Right cardiac atrium (tissue), 5 donors: ENCODE measurements around the gene NFASC. TPM values are rescaled to one million over a fixed set of nuclear protein-coding genes. Genes with fewer than 3 reads are reported as not detected.

ENCODE experiments used
- ATAC-seq, 2 donors: fragments of 200-7000 bp; cut with Tn5 transposase; one replicate each; pipeline versions ENCODE4 v1.8.0 to v1.9.1; 2020; ENCODE audit warnings: moderate library complexity in 2 of 2, mild to moderate bottlenecking in 1 of 2
- DNase-seq, 3 donors: peaks; one replicate each; pipeline ENCODE4 v3.0.0-alpha.2; 2020
- H3K27ac ChIP-seq: one replicate; pipeline ENCODE4 v1.5.1; 2013; ENCODE audit warnings: mild to moderate bottlenecking, low read length, control low read depth, moderate library complexity
- H3K27me3 ChIP-seq: one replicate; pipeline ENCODE4 v1.6.1; 2013; ENCODE audit not compliant: control insufficient read depth, insufficient read depth
- H3K4me1 ChIP-seq: one replicate; pipeline ENCODE4 v1.6.1; 2013; ENCODE audit warnings: low read length; ENCODE audit not compliant: control insufficient read depth, insufficient read depth
- H3K4me3 ChIP-seq: one replicate; pipeline ENCODE4 v1.5.1; 2013; ENCODE audit warnings: low read length, control low read depth
- H3K9me3 ChIP-seq: one replicate; pipeline ENCODE4 v1.6.1; 2013; ENCODE audit warnings: low read length; ENCODE audit not compliant: control insufficient read depth
- WGBS: extraction: QIAGEN DNeasy Blood & Tissue Kit; methylation state at CpG from one replicate; pipeline ENCODE4 v1.1.7; 2013; 5-methylcytosine and 5-hydroxymethylcytosine counted together
- intact Hi-C, 4 donors: fragments of 100-400 bp; cut with DNase I; formaldehyde crosslinking; loops; one replicate each; pipeline versions ENCODE4 v1.11.0 to v1.14.0; 2022 to 2023
- polyA plus RNA-seq: library from polyadenylated mRNA; stranded (reverse); fragments of 200-250 nt; gene quantifications from one replicate; pipeline ENCODE4 v1.2.3, GENCODE V29; 2013
- total RNA-seq, 4 donors: library from RNA; stranded (reverse); fragmentation: NEBNext Ultra II Directional; extraction: Animal tissue kit (Norgen Biotek cat#: 25700); gene quantifications; one replicate each; pipeline ENCODE4 v1.2.1, GENCODE V29; 2021
- donor health status: healthy with polysubstance abuse.
- donor health status: DM: no; HTN: yes; CAD: no.
- donor health status: DM: no; HTN: no; CAD: no.
- donor health status: DM: no; HTN: yes; CAD: no; lungs with severe emphysema.
- donor health status: DM: yes; HTN: yes; CAD: no.

The NFASC gene
- total and polyA plus RNA-seq, 5 donors, result 44.2 to 94.2 (median 63.3) TPM

DNA sequence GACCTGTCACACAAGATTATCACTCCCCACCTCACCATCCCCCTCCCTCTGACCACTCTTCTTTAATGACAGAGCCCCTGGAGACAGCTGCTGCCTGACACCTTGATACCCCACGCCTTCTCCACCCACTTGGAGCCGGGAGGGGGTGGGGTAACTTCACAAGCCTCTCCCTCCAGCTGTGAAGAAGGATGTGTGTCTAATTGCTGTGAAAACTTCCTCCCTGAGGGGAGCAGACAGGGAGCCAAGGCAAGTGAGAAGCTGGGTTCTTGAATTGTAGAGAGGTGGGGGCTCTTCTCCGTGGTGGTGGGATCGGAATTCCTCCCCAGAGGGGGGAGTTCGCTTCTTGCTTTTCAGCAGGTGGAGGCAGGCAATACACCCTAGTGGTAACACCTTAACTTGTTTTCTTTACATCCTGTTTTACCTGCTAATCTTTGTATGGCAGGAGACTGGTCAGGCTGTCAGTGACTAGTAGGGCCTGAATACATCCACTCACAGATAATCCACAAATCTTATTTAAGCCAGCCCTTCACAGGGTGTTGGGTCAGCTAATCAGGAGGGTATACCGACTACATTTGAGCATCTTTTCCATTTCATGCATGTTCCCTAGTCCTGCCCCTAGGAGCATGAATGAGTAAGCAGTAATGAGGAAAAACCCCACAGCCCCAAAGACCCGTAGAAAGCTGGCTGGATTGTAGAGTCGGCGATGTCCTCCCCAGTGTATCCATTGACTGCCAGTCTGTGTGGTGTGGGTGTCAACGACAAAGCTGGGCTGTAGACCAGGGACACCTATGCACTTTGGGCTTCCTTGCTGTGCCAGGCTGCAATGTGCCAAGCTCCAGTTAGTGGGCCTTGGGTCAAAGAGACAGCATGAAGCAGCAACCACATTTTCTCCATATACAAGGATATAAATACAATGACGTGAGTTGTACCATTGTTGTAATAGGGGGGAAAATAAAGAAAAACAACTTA is 57.3 kb downstream of the NFASC start:
- Histone ChIP-seq H3K4me1 (peaks cover 19% of the 10 kb centered on the region), H3K27ac (no peak overlapping the region), H3K27me3 (no peaks in the 10 kb centered on the region), H3K9me3 (no peaks in the 10 kb centered on the region), H3K4me3 (no peak overlapping the region)
- intact Hi-C loops, result no loop called here
- 62% methylated on average over 11 of the region's 11 CpGs for WGBS
- peak; percentile 49 to 60 for ATAC-seq
- DNase-seq, result peak in 1 of 3 donors; percentile 57

- Histone ChIP-seq H3K27ac (no peak overlapping the region), H3K9me3 (no peaks in the 10 kb centered on the region), H3K4me1 (peaks cover 19% of the 10 kb centered on the region), H3K27me3 (no peaks in the 10 kb centered on the region), H3K4me3 (no peak overlapping the region)
- WGBS, result 82% methylated on average over 8 of the region's 8 CpGs
- ATAC-seq (no peak), DNase-seq (no peak)
- intact Hi-C loops, result no loop called here
These were observed 58.2 kb downstream of the NFASC start for GRCh38 chr1:204928671-204929486.

GRCh38 chr1:204929487-204930154 is 59.0 kb downstream of the NFASC start:
- 76% methylated on average over 6 of the region's 6 CpGs for WGBS
- H3K4me3 ChIP-seq, result no peak overlapping the region
- DNase-seq, result no peak
- H3K4me1 ChIP-seq, result peaks cover 12% of the 10 kb centered on the region
- H3K9me3 ChIP-seq, result no peaks in the 10 kb centered on the region
- intact Hi-C loops, result loop anchor here in 2 of 4 donors (5.0 to 10.0 kb wide), 2 partner anchors 45 to 97 kb away; no protein-coding TSS in a partner anchor
- ATAC-seq, result no peak
- H3K27me3 ChIP-seq, result no peaks in the 10 kb centered on the region
- no peak overlapping the region for H3K27ac ChIP-seq

GRCh38 chr1:204930155-204930523 is 59.5 kb downstream of the NFASC start:
- no peak for DNase-seq
- intact Hi-C loops, result loop anchor here in 2 of 4 donors (5.0 to 10.0 kb wide), 2 partner anchors 45 to 98 kb away; no protein-coding TSS in a partner anchor
- no peaks in the 10 kb centered on the region for H3K9me3 ChIP-seq
- WGBS, result 88% methylated on average over 3 of the region's 3 CpGs
- H3K4me1 ChIP-seq, result peaks cover 12% of the 10 kb centered on the region
- H3K27me3 ChIP-seq, result no peaks in the 10 kb centered on the region
- no peak overlapping the region for H3K27ac ChIP-seq
- H3K4me3 ChIP-seq, result no peak overlapping the region
- ATAC-seq, result no peak

- WGBS, result 38% methylated on average over 1 of the region's 1 CpG
- intact Hi-C loops, result loop anchor here in 2 of 4 donors (5.0 to 10.0 kb wide), 2 partner anchors 47 to 99 kb away; no protein-coding TSS in a partner anchor
- no peaks in the 10 kb centered on the region for H3K9me3 ChIP-seq
- peaks cover 8% of the 10 kb centered on the region for H3K4me1 ChIP-seq
- H3K4me3 ChIP-seq, result no peak overlapping the region
- peak; percentile 52 to 62 for ATAC-seq
- peak overlapping the region; percentile 13 for H3K27ac ChIP-seq
- no peaks in the 10 kb centered on the region for H3K27me3 ChIP-seq
- no peak for DNase-seq
These were observed 60.7 kb downstream of the NFASC start for GRCh38 chr1:204931313-204931712.

GRCh38 chr1:204931768-204932572 is 61.3 kb downstream of the NFASC start:
- H3K27ac ChIP-seq, result no peak overlapping the region
- H3K4me1 ChIP-seq, result peaks cover 8% of the 10 kb centered on the region
- H3K4me3 ChIP-seq, result no peak overlapping the region
- ATAC-seq (no peak), DNase-seq (no peak)
- H3K9me3 ChIP-seq, result no peaks in the 10 kb centered on the region
- 90% methylated on average over 7 of the region's 7 CpGs for WGBS
- intact Hi-C loops, result loop anchor here in 2 of 4 donors (5.0 to 10.0 kb wide), 2 partner anchors 47 to 100 kb away; no protein-coding TSS in a partner anchor
- H3K27me3 ChIP-seq, result no peaks in the 10 kb centered on the region

- no peak for DNase-seq
- H3K27me3 ChIP-seq, result no peaks in the 10 kb centered on the region
- intact Hi-C loops, result loop anchor here in 2 of 4 donors (5.0 to 10.0 kb wide), 2 partner anchors 48 to 100 kb away; no protein-coding TSS in a partner anchor
- peaks cover 8% of the 10 kb centered on the region for H3K4me1 ChIP-seq
- WGBS, result 84% methylated on average over 7 of the region's 7 CpGs
- H3K27ac ChIP-seq, result no peak overlapping the region
- ATAC-seq, result no peak
- H3K4me3 ChIP-seq, result no peak overlapping the region
- no peaks in the 10 kb centered on the region for H3K9me3 ChIP-seq
These were observed 61.9 kb downstream of the NFASC start for GRCh38 chr1:204932573-204932909.

- Histone ChIP-seq H3K4me3 (no peak overlapping the region), H3K27me3 (no peaks in the 10 kb centered on the region), H3K9me3 (no peaks in the 10 kb centered on the region), H3K27ac (no peak overlapping the region), H3K4me1 (peaks cover 3% of the 10 kb centered on the region)
- WGBS, result 91% methylated on average over 3 of the region's 3 CpGs
- no peak for DNase-seq
- ATAC-seq, result no peak
- intact Hi-C loops, result loop anchor here in 2 of 4 donors (5.0 to 10.0 kb wide), 2 partner anchors 50 to 108 kb away; no protein-coding TSS in a partner anchor
These were observed 64.5 kb downstream of the NFASC start for GRCh38 chr1:204935155-204935554.

- Histone ChIP-seq H3K4me3 (no peak overlapping the region), H3K4me1 (peaks cover 2% of the 10 kb centered on the region), H3K9me3 (no peaks in the 10 kb centered on the region), H3K27ac (no peak overlapping the region), H3K27me3 (no peaks in the 10 kb centered on the region)
- ATAC-seq (no peak), DNase-seq (no peak)
- intact Hi-C loops, result loop anchor here in 2 of 4 donors (5.0 to 10.0 kb wide), 2 partner anchors 52 to 109 kb away; no protein-coding TSS in a partner anchor
- 71% methylated on average over 4 of the region's 4 CpGs for WGBS
These were observed 66.1 kb downstream of the NFASC start for GRCh38 chr1:204936765-204937164.

- no peaks in the 10 kb centered on the region for H3K27me3 ChIP-seq
- H3K4me3 ChIP-seq, result no peak overlapping the region
- intact Hi-C loops, result loop anchor here in 2 of 4 donors (5.0 to 10.0 kb wide), 2 partner anchors 53 to 111 kb away; no protein-coding TSS in a partner anchor
- H3K27ac ChIP-seq, result no peak overlapping the region
- ATAC-seq, result peak in 1 of 2 donors; percentile 57
- H3K9me3 ChIP-seq, result no peaks in the 10 kb centered on the region
- DNase-seq, result peak in 1 of 3 donors; percentile 74
- WGBS, result 57% methylated on average over 11 of the region's 11 CpGs
- peaks cover 2% of the 10 kb centered on the region for H3K4me1 ChIP-seq
These were observed 67.2 kb downstream of the NFASC start for GRCh38 chr1:204937901-204938300.
